HG03457 (cell line): ENCODE data around the gene TAF1D.
"Not testable (repeated sequence)": the region's sequence is repeated elsewhere in the genome, so short reads cannot be mapped to it uniquely, and the experiment has no call there.

Experiments
- ATAC-seq: cut with Tn5 transposase; IDR thresholded peaks from one replicate; pipeline ENCODE4 v1.9.1; 2021; ENCODE audit warnings: moderate number of reproducible peaks; ENCODE audit not compliant: unreplicated experiment

The TAF1D gene, protein sequence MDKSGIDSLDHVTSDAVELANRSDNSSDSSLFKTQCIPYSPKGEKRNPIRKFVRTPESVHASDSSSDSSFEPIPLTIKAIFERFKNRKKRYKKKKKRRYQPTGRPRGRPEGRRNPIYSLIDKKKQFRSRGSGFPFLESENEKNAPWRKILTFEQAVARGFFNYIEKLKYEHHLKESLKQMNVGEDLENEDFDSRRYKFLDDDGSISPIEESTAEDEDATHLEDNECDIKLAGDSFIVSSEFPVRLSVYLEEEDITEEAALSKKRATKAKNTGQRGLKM

DNA sequence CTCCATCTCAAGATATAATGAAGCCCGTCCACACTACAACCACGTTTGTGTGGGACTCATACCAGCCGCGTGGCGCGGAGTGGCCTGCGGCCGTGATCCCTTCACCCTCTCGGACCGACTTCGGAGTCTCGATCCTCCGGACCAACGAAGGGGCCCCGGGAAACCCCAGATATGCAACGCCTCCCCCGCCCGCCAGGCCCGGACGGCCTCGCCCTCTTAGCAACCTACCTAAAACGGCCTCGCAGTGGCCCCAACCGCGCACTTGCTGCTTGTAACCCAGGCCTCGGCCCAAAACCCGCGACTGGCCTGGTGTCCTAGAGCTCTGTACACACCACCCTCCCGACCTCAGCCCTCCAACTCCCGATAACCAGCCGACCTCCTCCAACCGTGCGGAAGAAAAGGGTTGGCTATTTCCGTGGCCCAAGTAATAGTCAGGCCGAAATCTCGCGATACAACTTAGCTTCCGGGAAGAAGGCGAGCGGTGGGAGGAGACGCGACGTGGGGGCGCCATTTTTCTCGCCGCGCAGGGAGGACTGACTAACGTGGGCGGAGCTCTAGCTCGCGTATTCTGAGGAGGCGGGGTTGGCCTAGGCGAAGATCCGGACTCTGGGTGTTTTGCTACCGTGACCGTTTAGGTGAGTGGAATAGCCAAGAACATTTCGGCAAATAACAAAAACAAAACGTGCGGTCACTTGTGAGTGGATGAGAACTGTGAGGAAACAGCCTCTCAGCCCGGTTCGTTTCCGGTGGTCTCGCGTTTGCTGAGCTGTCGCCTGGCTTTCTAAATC is at the start of gene TAF1D, which contains the start of gene C11orf54:
TAF1D (minus strand) TSS at position 402 of the 788 bp plus-strand sequence. CDS start 2,191 bp downstream, outside the sequence.
C11orf54 (plus strand) TSS at position 579 of the 788 bp plus-strand sequence. CDS start 5,722 bp downstream, outside the sequence.
- peak; percentile 91 for ATAC-seq

DNA sequence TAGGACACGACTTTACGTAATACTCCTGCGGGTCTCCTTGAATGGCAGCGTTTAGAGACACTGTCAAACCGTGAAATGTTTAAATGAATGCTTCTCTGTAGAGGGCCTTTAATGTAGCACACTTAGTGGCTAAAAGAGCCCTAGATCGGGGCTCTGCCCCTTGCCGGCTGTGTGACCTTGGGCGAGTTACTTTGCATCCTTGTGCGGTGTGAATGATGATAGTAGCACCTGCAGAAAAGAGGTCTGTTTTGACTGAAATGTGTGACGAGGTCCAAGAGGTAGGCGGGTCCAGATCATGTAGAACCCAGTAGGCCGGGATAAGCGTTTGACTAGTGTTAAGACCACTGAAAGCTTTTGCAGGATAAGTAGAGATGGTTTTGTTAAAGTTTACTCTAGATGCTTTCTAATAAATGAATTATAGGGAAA is 43.7 kb upstream of the TAF1D start:
- peak; percentile 36 for ATAC-seq

DNA sequence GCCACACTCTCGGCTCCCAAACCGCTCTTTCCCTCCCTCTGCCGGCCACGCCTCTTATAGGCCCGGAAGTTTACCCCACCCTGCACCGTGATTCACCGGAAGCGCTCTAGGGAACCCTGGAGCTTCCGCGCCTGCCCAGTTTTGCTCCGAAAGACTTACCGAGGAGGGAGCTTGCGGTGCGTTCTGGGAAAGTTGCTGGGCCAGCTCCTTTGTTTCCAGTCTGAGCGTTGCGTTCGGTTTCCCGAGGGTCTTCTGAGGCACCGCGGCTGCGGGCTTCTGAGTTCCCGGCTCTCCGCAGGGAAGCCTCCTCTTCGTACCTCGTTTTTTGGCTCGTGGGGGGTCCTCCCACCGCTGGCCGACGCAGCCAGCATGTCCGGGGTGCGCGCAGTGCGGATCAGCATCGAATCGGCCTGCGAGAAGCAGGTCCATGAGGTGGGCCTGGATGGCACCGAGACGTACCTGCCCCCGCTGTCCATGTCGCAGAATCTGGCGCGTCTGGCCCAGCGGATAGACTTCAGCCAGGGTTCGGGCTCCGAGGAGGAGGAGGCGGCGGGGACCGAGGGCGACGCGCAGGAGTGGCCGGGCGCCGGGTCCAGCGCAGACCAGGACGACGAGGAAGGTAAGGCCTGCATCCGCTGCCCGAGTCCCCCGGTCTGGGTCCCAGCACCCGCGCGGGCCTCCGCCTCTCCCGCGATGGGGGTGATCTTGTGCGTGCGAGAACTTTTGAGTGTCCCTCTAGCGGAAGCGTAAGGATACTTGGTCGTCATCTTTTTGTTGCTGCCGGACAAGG is 43.0 kb upstream of the TAF1D start, which contains the start of gene MED17:
MED17 (plus strand) TSS at position 138 of the 790 bp plus-strand sequence; CDS start at position 370, 232 bp downstream.
- peak; percentile 89 for ATAC-seq

DNA sequence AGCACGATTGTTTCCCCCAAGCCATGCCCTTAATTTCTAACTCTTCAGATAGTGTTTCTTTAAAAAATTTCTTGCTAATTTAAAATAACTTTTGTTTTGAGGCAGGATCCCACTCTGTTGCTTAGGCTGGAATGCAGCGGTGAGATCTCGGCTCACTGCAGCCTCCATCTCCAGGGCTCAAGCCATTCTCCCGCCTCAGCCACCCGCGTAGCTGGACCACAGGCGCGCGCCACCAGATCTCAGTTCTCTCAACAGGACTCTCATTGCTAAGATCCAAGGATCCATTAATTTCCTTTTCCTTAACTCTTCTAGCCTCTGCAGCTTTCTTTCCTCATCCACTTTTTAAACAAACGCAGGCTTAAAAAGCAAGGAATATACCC is 42.5 kb upstream of the TAF1D start:
- ATAC-seq = peak; percentile 36

DNA sequence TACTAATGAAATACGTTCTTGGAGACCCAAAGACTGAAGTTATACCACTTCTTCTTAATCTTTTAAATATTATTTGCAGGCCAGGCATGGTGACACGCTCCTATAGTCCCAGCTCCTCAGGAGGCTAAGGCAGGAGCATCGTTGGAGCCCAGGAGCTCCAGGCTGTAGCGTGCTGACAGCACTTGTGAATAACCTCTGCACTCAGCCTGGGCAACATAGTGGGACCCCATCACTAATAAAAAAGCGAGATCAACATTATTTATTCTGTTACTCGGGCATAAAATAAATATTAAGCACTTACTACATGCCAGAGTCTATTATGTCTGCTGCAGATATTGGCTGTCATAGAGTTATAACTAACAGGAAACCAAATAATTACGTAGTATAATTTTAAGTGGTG is 42.1 kb upstream of the TAF1D start:
- ATAC-seq = no peak

DNA sequence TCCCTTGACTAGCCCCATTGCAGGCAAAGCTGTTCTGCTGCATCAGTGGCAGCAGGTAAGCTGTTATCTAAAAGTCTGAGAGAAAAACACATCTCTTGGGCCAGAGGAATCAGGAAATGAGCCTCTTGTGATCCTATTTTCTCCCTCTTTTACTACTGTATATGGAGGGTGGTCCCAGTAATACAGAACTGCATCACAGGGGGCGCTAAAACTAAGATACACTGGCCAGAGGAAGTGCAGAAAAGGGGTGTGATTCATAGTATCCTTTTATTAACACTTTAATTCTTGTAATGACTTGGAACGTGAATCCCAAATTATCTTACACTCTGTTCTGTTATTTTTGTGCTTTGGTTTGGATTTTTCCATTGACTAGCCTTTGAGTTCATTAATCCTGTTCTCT is 34.0 kb upstream of the TAF1D start:
- ATAC-seq = no peak

DNA sequence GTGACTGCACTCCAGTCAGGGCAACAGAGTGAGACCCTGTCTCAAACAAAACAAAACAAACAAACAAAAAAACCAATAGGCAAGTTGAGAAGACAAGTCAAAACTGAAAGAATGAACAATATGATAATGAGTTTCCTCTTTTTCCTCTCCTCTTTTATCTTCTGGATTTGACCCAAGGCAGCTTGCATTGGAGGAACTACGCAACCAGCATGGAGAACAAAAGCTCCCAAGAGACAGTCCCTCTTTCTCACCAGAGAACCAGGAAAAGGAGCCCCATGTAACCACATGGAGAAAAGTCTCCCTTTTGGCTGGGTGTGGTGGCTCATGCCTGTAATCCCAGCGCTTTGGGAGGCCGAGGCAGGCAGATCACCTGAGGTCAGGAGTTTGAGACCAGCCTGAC is 33.3 kb upstream of the TAF1D start:
- ATAC-seq = not testable (repeated sequence)

DNA sequence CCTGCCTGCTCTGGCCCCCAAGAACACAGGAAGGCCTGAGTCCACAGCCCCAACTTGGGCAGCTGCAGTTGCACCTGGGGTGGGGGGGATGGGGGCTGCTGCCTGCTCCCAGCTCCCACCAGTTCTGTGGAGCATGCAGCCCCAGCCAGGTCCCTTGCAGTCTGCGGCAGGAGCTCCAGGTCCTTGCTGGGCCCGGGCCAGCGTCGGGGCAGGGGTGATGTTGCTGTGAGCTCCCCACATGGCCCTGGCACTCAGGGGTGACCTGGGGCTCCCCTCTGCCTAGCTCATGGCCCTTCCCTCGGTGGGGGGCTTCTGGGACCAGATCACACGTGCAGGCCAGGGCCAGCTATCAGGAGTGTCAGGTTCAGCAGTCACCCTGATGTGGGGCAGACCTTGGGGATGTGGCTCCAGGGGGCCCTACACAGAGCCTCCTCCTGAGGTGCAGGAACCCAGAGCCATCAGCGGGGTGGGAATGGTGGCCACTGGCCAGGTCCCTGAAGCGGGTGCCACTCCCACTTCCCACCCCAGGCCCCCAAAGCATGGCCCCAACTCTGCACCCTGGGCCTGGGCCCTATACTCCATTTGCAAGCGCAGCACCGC is 32.4 kb upstream of the TAF1D start:
- no peak for ATAC-seq

DNA sequence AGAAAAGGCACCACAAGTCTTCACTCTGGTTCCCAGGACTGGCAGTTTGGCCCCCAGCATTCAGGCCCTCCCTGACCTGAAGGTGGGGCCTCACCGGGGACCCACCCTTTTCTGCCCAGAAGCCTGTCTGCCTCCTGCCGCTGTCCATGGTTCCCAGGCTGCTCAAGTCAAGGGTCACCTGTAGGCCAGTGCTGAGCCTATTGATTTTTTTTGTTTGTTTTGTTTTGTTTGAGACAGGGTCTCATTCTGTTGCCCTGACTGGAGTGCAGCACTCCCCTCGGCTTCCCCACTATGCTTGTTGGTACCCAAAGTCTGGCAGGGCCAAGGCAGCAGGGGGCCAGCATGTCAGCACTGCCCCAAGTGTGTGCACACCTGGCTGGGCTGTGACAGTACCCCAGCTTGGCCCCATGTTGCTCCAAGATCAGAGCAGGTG is 31.8 kb upstream of the TAF1D start:
- no peak for ATAC-seq

DNA sequence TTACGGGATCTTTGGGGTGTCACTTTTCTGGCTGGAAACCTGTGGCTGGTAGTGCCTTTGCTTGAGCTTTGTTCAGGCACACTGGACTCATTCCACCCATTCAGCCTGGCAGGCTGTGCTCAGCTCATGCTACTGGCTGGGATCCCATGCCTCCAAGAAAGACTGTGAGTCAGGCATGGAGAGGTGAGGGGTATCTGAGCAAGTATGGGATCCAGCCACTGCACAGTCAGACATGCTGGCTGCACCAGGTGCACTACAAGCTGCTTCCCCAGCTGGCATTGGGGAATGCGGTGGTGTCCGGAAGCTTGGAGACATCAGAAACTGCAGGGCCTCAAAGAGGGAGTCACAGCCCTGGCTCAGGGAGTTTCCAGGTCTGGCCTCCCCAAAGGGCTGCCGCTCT is 30.8 kb upstream of the TAF1D start:
- no peak for ATAC-seq

DNA sequence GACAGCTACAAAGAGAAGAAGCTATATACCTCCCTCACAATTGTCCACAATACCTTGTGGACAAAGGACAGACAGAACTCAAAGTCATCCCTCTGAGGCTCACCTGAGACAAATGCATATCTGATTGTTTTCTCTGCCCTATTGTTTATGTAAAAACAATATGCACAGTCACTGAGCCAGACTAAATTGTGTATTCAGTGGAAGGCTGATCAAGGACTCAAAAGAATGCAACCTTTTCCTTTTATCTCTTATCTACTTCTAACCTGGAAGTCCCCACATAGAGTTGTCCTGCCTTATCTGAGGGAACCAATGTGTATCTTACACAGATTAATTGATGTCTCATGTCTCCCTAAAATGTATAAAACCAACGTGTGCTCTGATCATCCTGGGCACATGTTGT is 28.9 kb upstream of the TAF1D start:
- ATAC-seq = no peak

DNA sequence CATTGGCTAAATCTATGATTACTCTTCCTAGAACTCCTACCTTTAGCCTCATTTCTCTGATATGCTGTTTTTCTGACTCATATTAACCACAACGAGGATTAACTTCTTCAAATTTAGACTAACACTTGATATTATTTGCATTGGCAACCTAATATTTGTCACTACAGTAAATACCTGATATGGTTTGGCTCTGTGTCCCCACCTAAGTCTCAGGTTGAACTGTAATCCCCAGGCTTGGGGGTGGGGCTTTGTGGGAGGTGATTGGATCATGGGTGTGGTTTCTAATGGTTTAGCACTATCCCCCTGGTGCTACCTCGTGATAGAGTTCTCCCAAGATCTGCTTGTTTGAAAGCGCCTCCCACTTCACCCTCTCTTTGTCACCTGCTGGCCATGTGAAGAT is 25.7 kb upstream of the TAF1D start:
- ATAC-seq = no peak

DNA sequence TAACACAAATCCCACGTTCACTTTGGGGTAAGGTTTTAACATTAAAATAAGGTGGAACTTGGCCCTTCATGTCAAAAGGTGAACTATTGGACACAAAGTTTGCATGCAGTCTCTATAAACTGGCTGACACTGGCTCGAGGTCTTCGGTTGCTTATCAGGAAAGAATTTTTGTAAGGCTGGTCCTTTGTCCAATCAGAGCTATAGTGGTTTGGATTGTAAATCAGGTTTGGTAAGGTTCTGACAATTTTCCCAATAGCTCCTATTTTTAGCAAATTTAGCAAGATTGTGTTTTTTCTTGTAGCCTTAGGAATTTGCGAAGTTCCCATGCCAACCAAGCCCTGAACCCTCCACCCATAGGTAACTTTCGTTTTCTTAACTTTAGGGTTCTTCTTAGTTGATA is 25.2 kb upstream of the TAF1D start:
- no peak for ATAC-seq

DNA sequence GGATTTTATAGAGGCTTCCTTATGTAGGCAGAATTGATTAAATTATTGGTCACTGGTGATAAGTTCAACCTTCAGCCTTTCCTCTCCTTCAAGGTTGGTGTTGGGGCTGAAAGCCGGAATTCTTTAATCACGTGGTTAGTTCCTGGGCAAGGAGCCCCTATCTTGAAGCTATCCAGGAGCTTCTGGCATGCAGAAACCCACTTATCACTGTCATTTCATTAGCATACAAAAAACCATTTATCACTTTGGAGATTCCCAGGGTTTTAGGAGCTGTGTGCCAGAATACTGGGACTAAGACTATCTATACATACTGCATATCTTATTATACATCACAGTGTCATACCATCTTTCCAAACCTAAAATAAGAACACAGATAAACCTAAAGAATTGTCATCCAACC is 24.3 kb upstream of the TAF1D start:
- ATAC-seq = no peak

DNA sequence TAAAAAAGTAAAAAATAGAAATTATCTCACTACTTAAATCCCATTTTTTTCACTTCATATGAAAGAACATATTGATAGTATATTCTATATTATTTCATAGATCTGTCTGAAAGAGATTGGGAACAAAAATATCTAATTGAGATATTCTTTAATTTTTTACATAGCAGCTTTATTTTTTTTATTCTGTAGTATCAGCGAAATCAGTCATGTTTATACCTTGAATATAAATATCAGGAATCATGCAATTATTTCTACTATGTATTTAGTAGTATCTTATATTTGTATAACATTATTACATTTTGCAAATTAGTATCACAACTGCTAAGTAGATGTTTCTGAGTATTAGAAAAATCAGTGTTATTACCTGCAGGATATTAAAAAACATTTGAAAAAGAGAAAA is 20.6 kb upstream of the TAF1D start:
- ATAC-seq = no peak

DNA sequence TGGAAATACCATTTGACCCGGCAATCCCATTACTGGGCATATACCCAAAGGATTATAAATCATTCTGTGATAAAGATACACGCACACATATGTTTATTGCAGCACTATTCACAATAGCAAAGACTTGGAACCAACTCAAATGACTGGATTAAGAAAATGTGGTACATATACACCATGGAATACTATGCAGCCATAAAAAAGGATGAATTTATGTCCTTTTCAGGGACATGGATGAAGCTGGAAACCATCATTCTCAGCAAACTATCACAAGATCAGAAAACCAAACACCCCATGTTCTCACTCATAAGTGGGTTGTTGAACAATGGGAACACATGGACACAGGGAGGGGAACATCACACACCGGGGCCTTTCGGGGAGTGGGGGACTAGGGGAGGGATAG is 17.8 kb upstream of the TAF1D start:
- ATAC-seq = not testable (repeated sequence)

DNA sequence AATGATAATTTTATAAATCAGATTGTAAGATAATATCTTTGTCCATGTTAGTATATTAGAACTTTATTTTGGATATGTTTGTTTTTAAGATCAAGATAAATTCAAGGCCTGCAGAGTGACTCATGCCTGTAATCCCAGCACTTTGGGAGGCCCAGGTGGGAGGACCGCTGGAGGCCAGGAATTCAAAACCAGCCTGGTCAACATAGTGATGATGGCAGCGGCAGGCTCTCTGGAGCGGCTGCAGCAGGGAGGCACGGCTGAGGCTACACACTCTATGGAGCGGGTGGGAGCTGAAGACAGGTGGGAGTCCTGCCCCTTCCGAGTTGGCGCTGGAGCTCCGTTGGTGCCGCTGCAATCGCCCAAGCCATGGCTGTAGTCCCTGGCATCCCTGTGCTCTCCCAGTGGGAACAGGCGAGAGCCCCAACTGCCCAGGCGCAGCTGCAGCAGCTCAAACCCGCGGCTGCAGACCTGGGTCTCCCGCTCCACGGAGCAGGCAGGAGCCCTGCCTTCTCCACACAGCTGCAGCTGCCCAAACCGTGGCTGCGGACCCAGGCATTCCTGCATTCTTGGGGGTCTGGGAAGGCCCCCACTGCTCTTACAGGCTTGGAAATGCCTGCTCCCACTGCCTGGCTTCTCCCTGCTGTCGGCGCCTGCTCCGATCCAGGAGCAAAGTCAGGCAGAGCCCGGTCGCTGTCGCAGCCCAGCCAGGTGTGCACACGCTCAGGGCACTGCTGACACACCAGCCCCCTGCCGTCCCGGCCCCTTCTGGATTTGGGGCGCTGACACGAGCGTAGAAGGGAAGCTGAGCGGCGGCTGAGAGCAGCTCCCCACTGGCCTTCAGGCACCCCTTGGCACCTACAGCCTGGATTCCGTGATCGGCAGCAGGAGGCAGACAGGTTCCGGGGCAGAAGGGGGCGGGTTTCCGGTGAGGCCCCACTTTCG is 16.9 kb upstream of the TAF1D start:
- ATAC-seq = no peak

DNA sequence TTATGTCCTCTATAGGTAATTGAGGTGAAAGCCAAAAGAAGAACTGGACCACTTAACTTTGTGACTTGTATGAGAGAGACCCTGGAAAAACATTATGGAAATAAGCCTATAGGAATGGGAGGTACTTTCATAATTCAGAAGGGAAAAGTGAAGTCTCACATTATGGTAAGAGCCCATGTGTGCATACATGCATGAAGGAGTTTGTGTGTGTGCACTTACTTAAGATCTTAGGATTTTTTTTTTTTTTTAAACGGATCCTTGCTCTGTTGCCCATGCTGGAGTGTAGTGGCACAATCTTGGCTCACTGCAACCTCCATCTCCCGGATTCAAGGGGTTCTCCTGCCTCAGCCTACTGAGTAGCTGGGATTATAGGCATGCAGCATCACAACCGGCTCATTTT is 16.0 kb upstream of the TAF1D start:
- no peak for ATAC-seq

DNA sequence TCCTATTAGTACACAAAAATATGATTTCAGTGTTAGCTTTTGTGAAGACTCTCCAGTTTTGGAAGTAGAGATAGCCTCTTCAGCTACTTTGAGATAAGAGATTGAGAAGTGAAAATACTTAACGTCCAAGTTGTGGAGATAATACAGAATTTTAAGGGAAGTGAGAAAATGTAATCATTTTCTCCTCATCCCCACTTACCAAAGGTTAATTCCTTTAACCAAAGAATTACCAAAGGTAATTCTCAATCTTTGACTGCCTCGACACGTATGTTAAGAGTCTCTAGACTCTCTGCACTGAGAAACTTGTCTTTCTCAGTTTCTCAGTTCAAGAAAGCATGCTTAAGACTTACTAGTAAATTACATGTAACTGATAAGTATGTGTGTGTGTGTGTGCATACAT is 15.5 kb upstream of the TAF1D start:
- ATAC-seq = no peak

DNA sequence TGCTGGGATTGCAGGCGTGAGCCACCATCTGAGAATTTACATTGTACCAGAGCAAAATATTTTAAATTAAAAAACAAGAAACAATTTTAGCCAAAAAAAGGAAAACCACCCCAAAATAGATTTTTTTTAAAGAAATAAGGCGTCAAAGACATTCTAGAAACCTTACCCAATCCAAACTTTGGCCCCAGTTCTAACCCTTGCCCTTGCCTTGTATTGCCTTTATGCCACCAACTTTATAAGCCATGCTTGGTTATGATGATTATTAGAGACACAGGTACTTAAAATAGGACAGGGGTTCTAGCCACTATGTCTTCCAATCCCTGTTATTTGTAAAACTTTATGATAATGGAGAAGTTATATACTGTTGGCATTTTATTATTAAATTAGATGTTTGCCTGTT is 11.9 kb upstream of the TAF1D start:
- no peak for ATAC-seq
